Head of caudate nucleus (tissue), 42 donors: ENCODE measurements around the gene TMEM52.
"Not testable (repeated sequence)": the region's sequence is repeated elsewhere in the genome, so short reads cannot be mapped to it uniquely, and the experiment has no call there.

ENCODE experiments used
- DNase-seq, 42 donors: peaks; one replicate each; pipeline versions ENCODE4 v3.0.0 to v3.0.0-alpha.2; 2020 to 2021; ENCODE audit warnings: mixed read lengths in 7 of 42
- intact Hi-C: fragments of 100-400 bp; cut with DNase I; formaldehyde crosslinking; loops from one replicate; pipeline ENCODE4 v1.15.0; 2022

The TMEM52 gene

GRCh38 chr1:1889847-1890505 lies 29.1 kb downstream of the TMEM52 start:
- intact Hi-C loops, result loop anchor here (5.0 kb wide), 1 partner anchor 113 kb away; the partner anchor contains the start of gene NADK
- peak in 38 of 42 donors; percentile 31 to 79 (median 52) for DNase-seq

GRCh38 chr1:1889090-1889750 lies 29.9 kb downstream of the TMEM52 start:
- no peak for DNase-seq
- intact Hi-C loops, result no loop called here

GRCh38 chr1:1883890-1884289 lies 35.2 kb downstream of the TMEM52 start:
- intact Hi-C loops, DNase-seq: not testable (repeated sequence)

- no peak for DNase-seq
These were observed 35.8 kb downstream of the TMEM52 start for GRCh38 chr1:1883092-1883873.

GRCh38 chr1:1881727-1882126 lies 37.4 kb downstream of the TMEM52 start:
- no peak for DNase-seq
- intact Hi-C loops, result no loop called here

More at GRCh38 chr1:1883092-1883873, 35.8 kb downstream of the TMEM52 start:
- intact Hi-C loops, result no loop called here

- intact Hi-C loops, result no loop called here
- DNase-seq, result no peak
These were observed 38.3 kb downstream of the TMEM52 start for GRCh38 chr1:1880617-1881312.

- intact Hi-C loops, result no loop called here
- no peak for DNase-seq
These were observed 39.1 kb downstream of the TMEM52 start for GRCh38 chr1:1879942-1880341.

- DNase-seq, result no peak
- intact Hi-C loops, result no loop called here
These were observed 41.1 kb downstream of the TMEM52 start for GRCh38 chr1:1877865-1878436.

- no peak for DNase-seq
- intact Hi-C loops, result no loop called here
These were observed 42.6 kb downstream of the TMEM52 start for GRCh38 chr1:1876335-1876930.

GRCh38 chr1:1875932-1876331 lies 43.1 kb downstream of the TMEM52 start:
- intact Hi-C loops, result no loop called here
- DNase-seq, result no peak

GRCh38 chr1:1874901-1875300 lies 44.2 kb downstream of the TMEM52 start:
- no peak for DNase-seq
- intact Hi-C loops, result no loop called here

GRCh38 chr1:1873186-1873585 lies 45.9 kb downstream of the TMEM52 start:
- intact Hi-C loops, result no loop called here
- peak in 2 of 42 donors; percentile 22 to 37 for DNase-seq

- DNase-seq, result no peak
- intact Hi-C loops, result no loop called here
These were observed 46.6 kb downstream of the TMEM52 start for GRCh38 chr1:1872329-1872994.

- no peak for DNase-seq
- intact Hi-C loops, result no loop called here
These were observed 49.6 kb downstream of the TMEM52 start for GRCh38 chr1:1869469-1869868.
